Body of pancreas (tissue), 4 donors: ENCODE results near the gene SLC1A2. TPM values are rescaled to one million over a fixed set of nuclear protein-coding genes. Genes with fewer than 3 reads are reported as not detected.

Experiments
- ATAC-seq: fragments of 150-250 bp; one replicate; pipeline ENCODE4 v1.9.1; 2016
- DNase-seq, 4 donors: peaks; one replicate each; pipeline ENCODE4 v3.0.0-alpha.2; 2019
- H3K27ac ChIP-seq, 4 donors: fragments of 200-600 bp; sonication (generic); 1 replicate in 3 of 4; 2 replicates in 1 of 4; pipeline versions ENCODE4 v1.5.1 to v1.6.1; 2016 to 2019; ENCODE audit warnings: mild to moderate bottlenecking in 1 of 4, mixed read lengths in 1 of 4, moderate library complexity in 1 of 4
- H3K27me3 ChIP-seq, 2 donors: fragments of 200-600 bp; sonication (generic); one replicate each; pipeline ENCODE4 v1.6.0; 2016; ENCODE audit warnings: mild to moderate bottlenecking in 1 of 2
- H3K36me3 ChIP-seq, 2 donors: fragments of 200-600 bp; sonication (generic); replicated peaks in 1 of 2; 2 replicates each; pipeline ENCODE4 v1.5.1; 2016; ENCODE audit warnings: low read depth in 2 of 2; ENCODE audit not compliant: insufficient read depth in 1 of 2
- H3K4me1 ChIP-seq: fragments of 200-600 bp; sonication (generic); one replicate; pipeline ENCODE4 v1.6.0; 2016
- H3K4me3 ChIP-seq, 2 donors: fragments of 200-600 bp; sonication (generic); 1 replicate in 1 of 2; 2 replicates in 1 of 2; pipeline ENCODE4 v1.5.1; 2016 to 2019
- H3K9me3 ChIP-seq, 3 donors: fragments of 200-600 bp; sonication (generic); 1 replicate in 2 of 3; 2 replicates in 1 of 3; pipeline ENCODE4 v1.5.1; 2016
- POLR2A ChIP-seq, 3 donors: fragments of 450-650 bp; IDR thresholded peaks; one replicate each; pipeline ENCODE4 v1.6.1; 2016; ENCODE audit warnings: antibody characterized with exemption in 3 of 3, mild to moderate bottlenecking in 2 of 3
- WGBS, 2 donors: methylation state at CpG; one replicate each; pipeline ENCODE4 v1.1.5; 2017; 5-methylcytosine and 5-hydroxymethylcytosine counted together
- intact Hi-C: fragments of 100-400 bp; cut with DNase I; formaldehyde crosslinking; loops from one replicate; pipeline ENCODE4 v1.15.1; 2023
- total RNA-seq, 2 donors: library from RNA; depleted of rRNA; stranded (reverse); fragments of >200 nt; gene quantifications; one replicate each; pipeline ENCODE4 v1.1.0, GENCODE V29; 2016
- TF ChIP-seq, protein P1 (sequence below), 7 experiments: fragments of 450-650 bp in 4 of 7; fragments of 200-600 bp in 3 of 7; sonication (generic) in 3 of 7; IDR thresholded peaks; one replicate each; pipeline ENCODE4 v1.5.1; 2016 to 2019; ENCODE audit warnings: antibody characterized with exemption in 7 of 7

The SLC1A2 gene
- total RNA-seq, 2 donors from 2014 or later, result 23.1 to 73.7 TPM

DNA sequence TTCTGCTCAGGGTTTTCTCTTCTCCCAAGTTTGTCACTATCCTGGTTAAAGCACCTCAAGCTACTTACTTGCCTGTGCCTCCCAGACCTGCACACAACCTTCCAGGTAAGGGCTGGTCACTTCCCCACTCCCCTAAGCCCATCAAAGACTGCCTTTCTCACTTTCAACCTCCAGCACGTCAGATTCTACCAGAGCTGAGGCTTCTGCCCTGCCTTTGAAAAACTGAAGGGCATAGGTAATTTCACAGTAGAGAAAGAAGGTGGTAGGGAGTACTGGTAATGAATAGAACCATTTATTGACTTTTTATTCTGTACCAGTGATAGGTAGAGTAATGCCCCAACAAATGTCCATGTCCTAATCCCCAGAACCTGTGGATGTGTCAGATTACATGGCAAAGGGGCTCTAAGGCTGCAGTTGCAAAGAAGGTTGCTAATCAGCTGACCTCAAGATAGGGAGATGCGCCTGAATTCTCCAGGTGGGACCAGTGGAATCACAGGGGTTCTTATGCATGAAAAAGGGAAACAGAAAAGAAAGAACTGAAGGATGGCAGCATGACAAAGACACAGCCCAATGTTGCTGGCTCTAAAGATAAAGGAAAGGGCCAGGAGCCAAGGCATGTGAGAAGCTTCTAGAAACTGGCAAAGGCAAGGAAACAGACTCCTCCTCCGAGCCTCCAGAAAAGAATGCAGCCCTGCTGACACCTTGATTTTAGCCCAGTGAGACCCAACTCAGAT is 89.0 kb downstream of the SLC1A2 start:
- intact Hi-C loops, result no loop called here
- Histone ChIP-seq H3K36me3 (no peaks in the 10 kb centered on the region), H3K9me3 (no peaks in the 10 kb centered on the region), H3K27ac (peak overlapping the region in 1 of 4 donors; percentile 13), H3K4me1 (peaks cover 46% of the 10 kb centered on the region), H3K4me3 (no peak overlapping the region), H3K27me3 (no peaks in the 10 kb centered on the region)
- TF ChIP-seq, protein P1, sequence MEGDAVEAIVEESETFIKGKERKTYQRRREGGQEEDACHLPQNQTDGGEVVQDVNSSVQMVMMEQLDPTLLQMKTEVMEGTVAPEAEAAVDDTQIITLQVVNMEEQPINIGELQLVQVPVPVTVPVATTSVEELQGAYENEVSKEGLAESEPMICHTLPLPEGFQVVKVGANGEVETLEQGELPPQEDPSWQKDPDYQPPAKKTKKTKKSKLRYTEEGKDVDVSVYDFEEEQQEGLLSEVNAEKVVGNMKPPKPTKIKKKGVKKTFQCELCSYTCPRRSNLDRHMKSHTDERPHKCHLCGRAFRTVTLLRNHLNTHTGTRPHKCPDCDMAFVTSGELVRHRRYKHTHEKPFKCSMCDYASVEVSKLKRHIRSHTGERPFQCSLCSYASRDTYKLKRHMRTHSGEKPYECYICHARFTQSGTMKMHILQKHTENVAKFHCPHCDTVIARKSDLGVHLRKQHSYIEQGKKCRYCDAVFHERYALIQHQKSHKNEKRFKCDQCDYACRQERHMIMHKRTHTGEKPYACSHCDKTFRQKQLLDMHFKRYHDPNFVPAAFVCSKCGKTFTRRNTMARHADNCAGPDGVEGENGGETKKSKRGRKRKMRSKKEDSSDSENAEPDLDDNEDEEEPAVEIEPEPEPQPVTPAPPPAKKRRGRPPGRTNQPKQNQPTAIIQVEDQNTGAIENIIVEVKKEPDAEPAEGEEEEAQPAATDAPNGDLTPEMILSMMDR (IDR thresholded peaks at IDR 0.05), result no peak
- TF ChIP-seq POLR2A (IDR thresholded peaks at IDR 0.05), result no peak
- 69 to 85% methylated on average over 3 of the region's 3 CpGs for WGBS, 2 donors
- no peak for ATAC-seq
- no peak for DNase-seq

- Histone ChIP-seq H3K36me3 (no peaks in the 10 kb centered on the region), H3K27me3 (no peaks in the 10 kb centered on the region), H3K9me3 (no peaks in the 10 kb centered on the region), H3K27ac (no peak overlapping the region), H3K4me3 (no peak overlapping the region), H3K4me1 (peaks cover 64% of the 10 kb centered on the region)
- no peak for TF ChIP-seq POLR2A (IDR thresholded peaks at IDR 0.05)
- TF ChIP-seq, protein P1 (IDR thresholded peaks at IDR 0.05), result no peak
- intact Hi-C loops, result no loop called here
- WGBS, 2 donors, result 67 to 81% methylated on average over 1 of the region's 1 CpG
- ATAC-seq (no peak), DNase-seq (no peak)
Measured at GRCh38 chr11:35327829-35328228, 91.5 kb downstream of the SLC1A2 start.

- DNase-seq (peak in 1 of 4 donors; percentile 37), ATAC-seq (no peak)
- H3K27ac ChIP-seq, result peak overlapping the region in 3 of 4 donors; percentile 12 to 52 (median 37)
- H3K27me3 ChIP-seq, result no peaks in the 10 kb centered on the region
- no peak overlapping the region for H3K4me3 ChIP-seq
- 75 to 80% methylated on average over 3 of the region's 3 CpGs for WGBS, 2 donors
- H3K9me3 ChIP-seq, result no peaks in the 10 kb centered on the region
- no peak for TF ChIP-seq POLR2A (IDR thresholded peaks at IDR 0.05)
- TF ChIP-seq, protein P1 (IDR thresholded peaks at IDR 0.05), result no peak
- H3K4me1 ChIP-seq, result peaks cover 71% of the 10 kb centered on the region
- no peaks in the 10 kb centered on the region for H3K36me3 ChIP-seq
- intact Hi-C loops, result no loop called here
Measured at GRCh38 chr11:35326266-35326879, 93.0 kb downstream of the SLC1A2 start.

- Histone ChIP-seq H3K27ac (no peak overlapping the region), H3K36me3 (no peaks in the 10 kb centered on the region), H3K27me3 (no peaks in the 10 kb centered on the region), H3K9me3 (no peaks in the 10 kb centered on the region), H3K4me1 (peaks cover 71% of the 10 kb centered on the region), H3K4me3 (no peak overlapping the region)
- TF ChIP-seq POLR2A (IDR thresholded peaks at IDR 0.05), result no peak
- TF ChIP-seq, protein P1 (IDR thresholded peaks at IDR 0.05), result no peak
- WGBS, 2 donors, result 93 to 100% methylated on average over 3 of the region's 3 CpGs
- intact Hi-C loops, result no loop called here
- ATAC-seq (no peak), DNase-seq (no peak)
Measured at GRCh38 chr11:35324981-35325380, 94.4 kb downstream of the SLC1A2 start.
